ENCODE measurements around the gene TBCD. TPM values are rescaled to one million over a fixed set of nuclear protein-coding genes. Genes with fewer than 3 reads are reported as not detected.

TBCD gene
- total RNA-seq, 4 donors from 2014 or later, result 49.7 to 119 (median 71.5) TPM

DNA sequence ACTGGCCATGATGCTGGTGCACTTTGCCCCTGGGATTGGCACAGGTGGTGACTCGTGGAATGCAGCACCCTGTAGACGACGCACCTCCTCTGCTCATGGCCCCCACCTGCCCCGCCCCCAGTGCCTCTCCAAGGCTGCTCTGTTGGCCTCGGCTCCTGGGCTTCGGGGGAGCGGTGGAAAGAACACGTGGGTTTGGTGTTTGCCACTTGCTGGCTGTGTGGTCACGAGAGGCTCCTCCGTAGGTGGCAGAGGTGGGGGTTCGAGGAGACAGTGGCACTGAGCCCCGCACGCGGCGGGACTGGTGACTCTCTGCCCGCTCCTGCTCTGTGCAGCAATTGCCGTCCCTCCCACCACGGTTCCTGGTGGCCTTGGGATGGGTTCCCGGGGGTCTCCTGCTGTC, 170.8 kb downstream of the TBCD start:
- TF ChIP-seq POLR2A (IDR thresholded peaks at IDR 0.05), result no peak
- no peak for TF ChIP-seq POLR2AphosphoS5 (IDR thresholded peaks at IDR 0.05)
- TF ChIP-seq EP300 (IDR thresholded peaks at IDR 0.05), result no peak
- TF ChIP-seq, protein P1, sequence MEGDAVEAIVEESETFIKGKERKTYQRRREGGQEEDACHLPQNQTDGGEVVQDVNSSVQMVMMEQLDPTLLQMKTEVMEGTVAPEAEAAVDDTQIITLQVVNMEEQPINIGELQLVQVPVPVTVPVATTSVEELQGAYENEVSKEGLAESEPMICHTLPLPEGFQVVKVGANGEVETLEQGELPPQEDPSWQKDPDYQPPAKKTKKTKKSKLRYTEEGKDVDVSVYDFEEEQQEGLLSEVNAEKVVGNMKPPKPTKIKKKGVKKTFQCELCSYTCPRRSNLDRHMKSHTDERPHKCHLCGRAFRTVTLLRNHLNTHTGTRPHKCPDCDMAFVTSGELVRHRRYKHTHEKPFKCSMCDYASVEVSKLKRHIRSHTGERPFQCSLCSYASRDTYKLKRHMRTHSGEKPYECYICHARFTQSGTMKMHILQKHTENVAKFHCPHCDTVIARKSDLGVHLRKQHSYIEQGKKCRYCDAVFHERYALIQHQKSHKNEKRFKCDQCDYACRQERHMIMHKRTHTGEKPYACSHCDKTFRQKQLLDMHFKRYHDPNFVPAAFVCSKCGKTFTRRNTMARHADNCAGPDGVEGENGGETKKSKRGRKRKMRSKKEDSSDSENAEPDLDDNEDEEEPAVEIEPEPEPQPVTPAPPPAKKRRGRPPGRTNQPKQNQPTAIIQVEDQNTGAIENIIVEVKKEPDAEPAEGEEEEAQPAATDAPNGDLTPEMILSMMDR (IDR thresholded peaks at IDR 0.05), result no peak
- H3K4me3 ChIP-seq, result no peak overlapping the region
- no peaks in the 10 kb centered on the region for H3K9me3 ChIP-seq
- H3K27ac ChIP-seq, result no peak overlapping the region
- no peaks in the 10 kb centered on the region for H3K27me3 ChIP-seq
- peaks cover 56% of the 10 kb centered on the region for H3K36me3 ChIP-seq
- WGBS, result 85% methylated on average over 8 of the region's 19 CpGs
- DNase-seq (ENCODE audit: low spot score in 2 of 2), result peak in 1 of 2 donors; percentile 59
- H3K4me1 ChIP-seq, result no peaks in the 10 kb centered on the region

DNA sequence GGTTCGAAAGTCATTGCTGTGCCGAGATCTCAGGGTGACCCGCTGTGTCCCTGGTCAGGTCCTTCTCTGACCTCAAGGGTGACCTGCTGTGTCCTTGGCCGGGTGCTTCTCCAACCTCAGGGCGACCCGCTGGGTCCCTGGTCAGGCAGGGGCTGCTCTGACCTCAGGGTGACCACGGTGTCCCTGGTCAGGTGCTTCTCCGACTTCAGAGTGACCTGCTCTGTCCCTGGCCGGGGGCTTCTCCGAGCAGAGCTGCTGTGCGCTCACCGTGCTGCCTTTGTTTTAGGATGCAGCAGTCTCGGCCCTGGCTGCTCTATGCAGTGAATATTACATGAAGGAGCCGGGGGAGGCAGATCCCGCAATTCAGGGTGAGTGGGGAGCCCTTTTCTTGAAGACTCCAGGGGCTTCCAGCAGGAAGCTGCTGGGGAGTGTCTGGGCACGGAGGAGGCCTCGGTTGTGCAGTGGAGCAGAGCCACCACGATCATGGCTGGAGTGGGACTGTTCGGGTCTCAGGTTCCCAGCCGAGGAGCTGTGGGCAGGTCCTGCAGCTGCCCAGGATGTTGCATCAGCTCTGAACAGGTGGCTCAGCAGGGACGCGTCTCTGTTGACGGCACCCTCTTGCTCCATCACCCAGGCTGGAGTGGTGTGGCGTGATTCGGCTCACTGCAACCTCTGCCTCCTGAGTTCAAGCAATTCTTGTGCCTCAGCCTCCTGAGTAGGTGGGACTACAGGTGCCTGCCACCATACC, 171.7 kb downstream of the TBCD start:
- H3K27me3 ChIP-seq, result no peaks in the 10 kb centered on the region
- no peak overlapping the region for H3K4me3 ChIP-seq
- H3K4me1 ChIP-seq, result no peaks in the 10 kb centered on the region
- TF ChIP-seq, protein P1 (IDR thresholded peaks at IDR 0.05), result no peak
- TF ChIP-seq EP300 (IDR thresholded peaks at IDR 0.05) (no peak), POLR2AphosphoS5 (IDR thresholded peaks at IDR 0.05) (no peak), POLR2A (IDR thresholded peaks at IDR 0.05) (no peak)
- peak in 1 of 2 donors; percentile 39 for DNase-seq (ENCODE audit: low spot score in 2 of 2)
- no peaks in the 10 kb centered on the region for H3K9me3 ChIP-seq
- H3K36me3 ChIP-seq, result peaks cover 65% of the 10 kb centered on the region
- H3K27ac ChIP-seq, result no peak overlapping the region
- 91% methylated on average over 8 of the region's 25 CpGs for WGBS

DNA sequence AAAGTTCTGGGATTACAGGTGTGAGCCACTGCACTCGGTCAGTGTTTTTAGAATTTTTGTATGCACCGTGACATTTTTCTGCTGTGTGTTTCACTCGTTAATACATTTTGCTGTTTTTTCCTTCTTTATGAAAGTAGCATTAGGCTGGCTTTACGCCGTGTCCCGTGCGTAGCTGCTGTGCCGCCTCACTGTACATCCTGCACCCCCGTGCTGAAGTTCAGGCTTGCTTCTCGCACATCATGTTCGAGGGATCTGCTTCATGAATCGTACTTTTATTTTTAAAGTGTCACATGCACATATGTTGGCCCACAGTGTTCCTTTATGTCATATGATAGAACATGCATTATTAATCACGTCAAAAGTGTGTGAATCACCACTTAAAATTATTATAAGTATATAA, 172.3 kb downstream of the TBCD start:
- H3K9me3 ChIP-seq, result no peaks in the 10 kb centered on the region
- TF ChIP-seq EP300 (IDR thresholded peaks at IDR 0.05), result no peak
- TF ChIP-seq, protein P1 (IDR thresholded peaks at IDR 0.05), result no peak
- TF ChIP-seq POLR2A (IDR thresholded peaks at IDR 0.05), result no peak
- TF ChIP-seq POLR2AphosphoS5 (IDR thresholded peaks at IDR 0.05), result no peak
- no peak overlapping the region for H3K27ac ChIP-seq
- 94% methylated on average over 13 of the region's 13 CpGs for WGBS
- peaks cover 71% of the 10 kb centered on the region for H3K36me3 ChIP-seq
- no peak overlapping the region for H3K4me3 ChIP-seq
- H3K27me3 ChIP-seq, result no peaks in the 10 kb centered on the region
- no peaks in the 10 kb centered on the region for H3K4me1 ChIP-seq
- DNase-seq (ENCODE audit: low spot score in 2 of 2), result peak in 1 of 2 donors; percentile 24

DNA sequence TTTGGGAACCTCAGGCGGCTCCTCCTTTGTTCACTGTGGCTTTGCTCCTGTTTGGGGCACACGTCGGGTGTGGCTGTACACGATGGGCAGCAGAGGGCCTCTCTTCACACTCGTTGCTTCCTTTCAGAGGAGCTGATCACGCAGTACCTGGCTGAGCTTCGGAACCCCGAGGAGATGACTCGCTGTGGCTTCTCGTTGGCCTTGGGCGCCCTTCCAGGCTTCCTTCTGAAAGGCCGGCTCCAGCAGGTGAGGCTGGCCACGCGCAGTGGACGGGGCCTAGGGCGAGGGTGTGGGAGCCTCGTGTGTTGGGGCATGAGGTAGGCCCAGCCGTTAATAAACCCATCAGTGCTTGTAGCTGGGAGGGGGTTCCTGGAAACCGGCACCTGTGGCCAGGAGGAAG, 172.9 kb downstream of the TBCD start:
- Histone ChIP-seq H3K4me1 (no peaks in the 10 kb centered on the region), H3K27ac (no peak overlapping the region), H3K9me3 (no peaks in the 10 kb centered on the region), H3K4me3 (no peak overlapping the region), H3K36me3 (peaks cover 77% of the 10 kb centered on the region), H3K27me3 (no peaks in the 10 kb centered on the region)
- TF ChIP-seq EP300 (IDR thresholded peaks at IDR 0.05) (no peak), POLR2AphosphoS5 (IDR thresholded peaks at IDR 0.05) (no peak), POLR2A (IDR thresholded peaks at IDR 0.05) (no peak)
- TF ChIP-seq, protein P1 (IDR thresholded peaks at IDR 0.05), result no peak
- no peak for DNase-seq (ENCODE audit: low spot score in 2 of 2)
- WGBS, result 93% methylated on average over 18 of the region's 19 CpGs

DNA sequence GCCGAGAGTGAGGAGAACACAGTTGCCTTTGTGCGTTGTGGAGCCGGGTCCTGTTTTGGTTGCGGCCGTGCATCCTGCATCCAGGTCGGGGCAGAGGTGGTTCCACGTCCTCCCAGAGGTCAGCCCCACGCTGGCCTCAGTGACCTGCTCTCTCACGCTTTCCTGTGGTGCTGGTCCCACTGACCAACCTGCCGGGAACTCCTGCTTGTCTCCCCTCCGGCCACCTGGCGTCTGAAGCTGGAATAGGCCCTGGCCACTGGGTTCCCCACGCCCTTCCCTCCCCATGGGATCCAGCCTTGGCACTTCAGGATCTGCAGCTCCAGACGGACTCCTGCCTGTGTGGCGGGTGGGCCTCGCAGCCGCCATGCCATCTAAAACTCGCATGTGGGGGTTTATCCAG, 173.5 kb downstream of the TBCD start:
- H3K4me1 ChIP-seq, result no peaks in the 10 kb centered on the region
- no peaks in the 10 kb centered on the region for H3K9me3 ChIP-seq
- no peaks in the 10 kb centered on the region for H3K27me3 ChIP-seq
- DNase-seq (ENCODE audit: low spot score in 2 of 2), result no peak
- peaks cover 83% of the 10 kb centered on the region for H3K36me3 ChIP-seq
- no peak overlapping the region for H3K27ac ChIP-seq
- H3K4me3 ChIP-seq, result no peak overlapping the region
- TF ChIP-seq EP300 (IDR thresholded peaks at IDR 0.05), result no peak
- TF ChIP-seq POLR2A (IDR thresholded peaks at IDR 0.05), result no peak
- no peak for TF ChIP-seq POLR2AphosphoS5 (IDR thresholded peaks at IDR 0.05)
- TF ChIP-seq, protein P1 (IDR thresholded peaks at IDR 0.05), result no peak
- WGBS, result 100% methylated on average over 11 of the region's 18 CpGs
